ENCODE data around the gene CEP76. TPM values are rescaled to one million over a fixed set of nuclear protein-coding genes. Genes with fewer than 3 reads are reported as not detected.

CEP76 gene
- total RNA-seq, 1 experiment from 2014 or later, result 26.4 TPM

DNA sequence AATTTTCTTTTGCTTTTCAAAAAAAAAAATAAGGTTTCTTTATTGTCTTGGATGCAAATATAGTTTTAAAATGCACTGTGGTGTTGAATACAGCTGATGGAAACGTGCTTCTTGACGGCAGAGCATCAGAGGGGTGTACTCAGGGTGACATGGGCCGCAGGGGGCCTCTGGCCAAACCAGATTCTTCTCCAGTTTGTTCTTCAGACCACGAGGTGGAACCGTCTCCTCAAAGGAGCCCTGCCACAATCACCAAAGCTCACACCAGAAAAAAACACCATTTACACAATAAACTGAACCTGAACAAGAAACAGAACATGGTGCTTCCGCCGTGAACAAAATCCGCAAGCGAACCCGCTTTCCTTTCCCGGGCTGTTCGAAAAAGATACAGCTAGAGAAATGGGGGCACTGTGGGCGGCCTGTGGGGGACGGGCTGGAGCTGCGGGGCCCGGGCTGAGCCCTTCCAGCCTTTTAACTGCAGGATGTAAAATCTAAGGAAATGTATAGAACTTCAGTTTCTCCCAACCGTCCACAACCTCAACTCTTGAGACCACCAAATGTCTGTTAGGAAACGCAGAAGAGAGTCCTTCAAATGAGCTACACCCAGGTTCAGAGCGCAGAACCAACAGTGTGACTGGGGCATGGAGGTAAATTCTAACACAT is 34.9 kb upstream of the CEP76 start:
- TF ChIP-seq, protein P1, sequence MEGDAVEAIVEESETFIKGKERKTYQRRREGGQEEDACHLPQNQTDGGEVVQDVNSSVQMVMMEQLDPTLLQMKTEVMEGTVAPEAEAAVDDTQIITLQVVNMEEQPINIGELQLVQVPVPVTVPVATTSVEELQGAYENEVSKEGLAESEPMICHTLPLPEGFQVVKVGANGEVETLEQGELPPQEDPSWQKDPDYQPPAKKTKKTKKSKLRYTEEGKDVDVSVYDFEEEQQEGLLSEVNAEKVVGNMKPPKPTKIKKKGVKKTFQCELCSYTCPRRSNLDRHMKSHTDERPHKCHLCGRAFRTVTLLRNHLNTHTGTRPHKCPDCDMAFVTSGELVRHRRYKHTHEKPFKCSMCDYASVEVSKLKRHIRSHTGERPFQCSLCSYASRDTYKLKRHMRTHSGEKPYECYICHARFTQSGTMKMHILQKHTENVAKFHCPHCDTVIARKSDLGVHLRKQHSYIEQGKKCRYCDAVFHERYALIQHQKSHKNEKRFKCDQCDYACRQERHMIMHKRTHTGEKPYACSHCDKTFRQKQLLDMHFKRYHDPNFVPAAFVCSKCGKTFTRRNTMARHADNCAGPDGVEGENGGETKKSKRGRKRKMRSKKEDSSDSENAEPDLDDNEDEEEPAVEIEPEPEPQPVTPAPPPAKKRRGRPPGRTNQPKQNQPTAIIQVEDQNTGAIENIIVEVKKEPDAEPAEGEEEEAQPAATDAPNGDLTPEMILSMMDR (IDR thresholded peaks at IDR 0.05; ENCODE audit: insufficient read depth in 1 of 2, low read depth in 1 of 2, low read length in 1 of 2, severe bottlenecking in 1 of 2, unreplicated experiment in 1 of 2), result no peak
- Mint-ChIP-seq H3K4me3 (ENCODE audit: unreplicated experiment) (no peak overlapping the region), H3K9me3 (ENCODE audit: unreplicated experiment) (no peaks in the 10 kb centered on the region), H3K4me1 (ENCODE audit: low read depth, unreplicated experiment) (no peaks in the 10 kb centered on the region), H3K27ac (ENCODE audit: unreplicated experiment) (no peak overlapping the region), H3K27me3 (ENCODE audit: insufficient read depth, unreplicated experiment) (no peaks in the 10 kb centered on the region), H3K36me3 (ENCODE audit: insufficient read depth, unreplicated experiment) (no peaks in the 10 kb centered on the region)
- ChIA-PET POLR2A (no interaction called here), CTCF (interaction anchor here (0.7 kb wide), 1 partner anchor 384 kb away, joined by 3 read pairs; no protein-coding TSS in a partner anchor)
- BruUV-seq (replicated peaks), result no TSS peak
- peaks cover 4% of the 10 kb centered on the region for H3K9me3 ChIP-seq
- intact Hi-C loops (cut with micrococcal nuclease; ENCODE audit: unreplicated experiment), result no loop called here
- H3K27me3 ChIP-seq (replicated peaks; ENCODE audit: control insufficient read depth, insufficient read depth, low read length), result no peaks in the 10 kb centered on the region
- H3K4me1 ChIP-seq, result peaks cover 8% of the 10 kb centered on the region; the same call in 1 of the 2 replicates
- H3K4me3 ChIP-seq (ENCODE audit: low read depth, low read length), result no peak overlapping the region
- no peaks in the 10 kb centered on the region for H3K36me3 ChIP-seq (ENCODE audit: control insufficient read depth, insufficient read depth, low read length)
- no peak for DNase-seq

DNA sequence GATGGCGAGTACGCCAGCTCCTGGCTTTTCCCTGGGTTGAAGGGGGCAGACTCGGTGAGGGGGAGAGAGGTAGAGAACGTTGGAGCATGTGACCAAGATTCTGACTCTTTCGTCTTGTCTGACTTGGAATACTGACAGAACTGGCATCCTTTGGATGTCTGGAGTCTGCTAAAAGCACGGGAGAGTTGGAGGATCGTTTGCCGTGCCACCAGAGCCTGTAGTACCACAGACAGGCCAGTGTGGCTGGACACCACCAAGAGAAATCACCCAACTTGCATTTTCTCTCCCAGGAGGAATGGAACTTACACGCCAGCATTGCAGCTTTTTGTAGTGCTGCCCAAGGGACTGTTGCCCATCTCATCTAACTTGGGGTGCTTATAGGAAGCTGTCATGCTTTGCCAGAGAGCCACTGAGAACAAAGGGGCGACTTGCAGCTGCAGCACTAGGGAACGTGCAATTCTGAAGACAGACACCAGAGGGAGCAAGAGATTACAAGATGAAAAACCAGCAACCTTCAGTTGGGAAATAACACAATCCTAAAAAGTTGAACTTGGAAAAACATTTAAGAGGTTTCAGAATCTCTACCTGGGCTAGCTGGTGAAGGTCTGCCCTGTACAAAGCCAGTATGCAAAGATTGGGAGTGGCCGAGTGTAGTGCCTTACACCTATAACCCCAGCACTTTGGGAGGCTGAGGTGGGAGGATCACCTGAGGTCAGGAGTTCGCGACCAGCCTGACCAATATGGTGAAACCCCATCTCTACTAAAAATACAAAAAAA is 24.4 kb upstream of the CEP76 start:
- CTCF ChIA-PET, result interaction anchor here (0.6 to 1.9 kb wide), 4 partner anchors 40 to 282 kb away, joined by 3 to 9 read pairs (median 8); no protein-coding TSS in a partner anchor
- Mint-ChIP-seq H3K4me1 (ENCODE audit: low read depth, unreplicated experiment) (peaks cover 16% of the 10 kb centered on the region), H3K27ac (ENCODE audit: unreplicated experiment) (peak overlapping the region; percentile 82), H3K27me3 (ENCODE audit: insufficient read depth, unreplicated experiment) (no peaks in the 10 kb centered on the region), H3K36me3 (ENCODE audit: insufficient read depth, unreplicated experiment) (peaks cover 73% of the 10 kb centered on the region), H3K4me3 (ENCODE audit: unreplicated experiment) (no peak overlapping the region), H3K9me3 (ENCODE audit: unreplicated experiment) (peaks cover 20% of the 10 kb centered on the region)
- POLR2A ChIA-PET, result no interaction called here
- Histone ChIP-seq H3K9me3 (peaks cover 26% of the 10 kb centered on the region), H3K4me1 (peaks cover 27% of the 10 kb centered on the region), H3K4me3 (ENCODE audit: low read depth, low read length) (no peak overlapping the region), H3K36me3 (ENCODE audit: control insufficient read depth, insufficient read depth, low read length) (no peaks in the 10 kb centered on the region; the same call in 1 of the 2 replicates), H3K27me3 (replicated peaks; ENCODE audit: control insufficient read depth, insufficient read depth, low read length) (no peaks in the 10 kb centered on the region)
- DNase-seq, result peak; percentile 68 to 82
- BruUV-seq (replicated peaks), result no TSS peak
- TF ChIP-seq, protein P1 (IDR thresholded peaks at IDR 0.05; ENCODE audit: insufficient read depth in 1 of 2, low read depth in 1 of 2, low read length in 1 of 2, severe bottlenecking in 1 of 2, unreplicated experiment in 1 of 2), result peak; percentile 85 to 94
- intact Hi-C loops (cut with micrococcal nuclease; ENCODE audit: unreplicated experiment), result loop anchor here (1.0 to 2.0 kb wide), 3 partner anchors 40 to 207 kb away; no protein-coding TSS in a partner anchor

DNA sequence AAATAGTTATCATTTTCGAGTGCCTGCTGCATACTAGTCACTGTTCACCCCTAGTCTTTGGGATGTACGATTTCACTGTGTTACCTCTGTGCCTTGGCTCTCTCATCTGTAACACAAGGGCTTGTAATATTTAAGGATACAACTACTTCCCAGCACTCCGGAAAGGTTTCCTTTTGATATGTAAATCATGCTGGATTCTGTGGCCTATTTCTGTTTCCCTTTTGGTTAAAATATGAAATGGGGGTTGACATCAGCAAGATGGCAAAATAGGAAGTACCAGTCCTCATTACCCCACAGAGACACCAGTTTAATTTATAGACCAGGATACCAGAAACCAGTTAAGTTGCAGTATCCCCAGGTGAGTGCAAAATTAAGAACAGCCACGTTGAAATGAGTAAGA is 23.8 kb upstream of the CEP76 start:
- H3K27me3 Mint-ChIP-seq (ENCODE audit: insufficient read depth, unreplicated experiment), result no peaks in the 10 kb centered on the region
- H3K4me3 Mint-ChIP-seq (ENCODE audit: unreplicated experiment), result no peak overlapping the region
- no peaks in the 10 kb centered on the region for H3K27me3 ChIP-seq (replicated peaks; ENCODE audit: control insufficient read depth, insufficient read depth, low read length)
- intact Hi-C loops (cut with micrococcal nuclease; ENCODE audit: unreplicated experiment), result loop anchor here (2.0 kb wide), 2 partner anchors 40 to 168 kb away; no protein-coding TSS in a partner anchor
- H3K4me1 Mint-ChIP-seq (ENCODE audit: low read depth, unreplicated experiment), result peaks cover 16% of the 10 kb centered on the region
- peaks cover 21% of the 10 kb centered on the region for H3K4me1 ChIP-seq
- no peaks in the 10 kb centered on the region; the same call in 1 of the 2 replicates for H3K36me3 ChIP-seq (ENCODE audit: control insufficient read depth, insufficient read depth, low read length)
- H3K4me3 ChIP-seq (ENCODE audit: low read depth, low read length), result no peak overlapping the region
- H3K9me3 ChIP-seq, result peaks cover 20% of the 10 kb centered on the region
- TF ChIP-seq, protein P1 (IDR thresholded peaks at IDR 0.05; ENCODE audit: insufficient read depth in 1 of 2, low read depth in 1 of 2, low read length in 1 of 2, severe bottlenecking in 1 of 2, unreplicated experiment in 1 of 2), result no peak
- BruUV-seq (replicated peaks), result no TSS peak
- H3K36me3 Mint-ChIP-seq (ENCODE audit: insufficient read depth, unreplicated experiment), result peaks cover 73% of the 10 kb centered on the region
- peaks cover 20% of the 10 kb centered on the region for H3K9me3 Mint-ChIP-seq (ENCODE audit: unreplicated experiment)
- no peak for DNase-seq
- ChIA-PET POLR2A (no interaction called here), CTCF (interaction anchor here (1.0 to 1.9 kb wide), 3 partner anchors 41 to 208 kb away, joined by 3 to 9 read pairs (median 8); no protein-coding TSS in a partner anchor)
- H3K27ac Mint-ChIP-seq (ENCODE audit: unreplicated experiment), result peak overlapping the region; percentile 82

Measured in Caco-2 (cell line).